SK-N-SH treated with all-trans-retinoic acid at 6 μM for 48 hours (cell line): ENCODE measurements around the gene SCYGR2.

ENCODE experiments used
- ATAC-seq: fragments of 200-7000 bp; cut with Tn5 transposase; 3 replicates; pipeline ENCODE4 v1.9.1; 2020; ENCODE audit warnings: mild to moderate bottlenecking, moderate library complexity
- ARNTL ChIP-seq: fragments of 450-650 bp; formaldehyde crosslinking; IDR thresholded peaks from 2 replicates; pipeline ENCODE4 v1.5.0; 2020; ENCODE audit warnings: low read depth, mild to moderate bottlenecking, moderate library complexity, borderline replicate concordance
- BACH2 ChIP-seq: fragments of 250-450 bp; sonication (Bioruptor Pico); IDR thresholded peaks from 2 replicates; pipeline ENCODE4 v1.9.0; 2021; ENCODE audit warnings: mild to moderate bottlenecking, borderline replicate concordance
- CSDC2 ChIP-seq: fragments of 250-450 bp; sonication (Bioruptor Pico); IDR thresholded peaks from 2 replicates; pipeline ENCODE4 v1.5.0; 2020; ENCODE audit warnings: mild to moderate bottlenecking, moderate library complexity
- ESRRG ChIP-seq: fragments of 250-450 bp; sonication (Bioruptor Pico); IDR thresholded peaks from 2 replicates; pipeline ENCODE4 v1.6.1; 2021; ENCODE audit warnings: mild to moderate bottlenecking
- GLIS3 ChIP-seq: fragments of 250-450 bp; sonication (Bioruptor Pico); IDR thresholded peaks from 2 replicates; pipeline ENCODE4 v1.5.0; 2020; ENCODE audit warnings: mild to moderate bottlenecking, moderate library complexity
- ISL1 ChIP-seq: fragments of 250-450 bp; sonication (Bioruptor Pico); IDR thresholded peaks from 2 replicates; pipeline ENCODE4 v2.1.2; 2022; ENCODE audit warnings: mild to moderate bottlenecking, moderate library complexity
- OSR1 ChIP-seq: fragments of 250-450 bp; sonication (Bioruptor Pico); IDR thresholded peaks from 2 replicates; pipeline ENCODE4 v1.8.0; 2022; ENCODE audit warnings: moderate library complexity, mild to moderate bottlenecking, inconsistent platforms
- PPARA ChIP-seq: fragments of 250-450 bp; sonication (Bioruptor Pico); IDR thresholded peaks from 2 replicates; pipeline ENCODE4 v1.5.0; 2020; ENCODE audit warnings: mild to moderate bottlenecking, borderline replicate concordance
- RARB ChIP-seq: fragments of 250-450 bp; sonication (Bioruptor Pico); IDR thresholded peaks from 2 replicates; pipeline ENCODE4 v1.8.0; 2021; ENCODE audit warnings: mild to moderate bottlenecking, moderate library complexity
- SNAI2 ChIP-seq: fragments of 250-450 bp; sonication (Bioruptor Pico); IDR thresholded peaks from 2 replicates; pipeline ENCODE4 v1.5.0; 2020; ENCODE audit warnings: mild to moderate bottlenecking, moderate library complexity
- TCF4 ChIP-seq: fragments of 250-450 bp; sonication (Bioruptor Pico); IDR thresholded peaks from 2 replicates; pipeline ENCODE4 v1.8.0; 2021; ENCODE audit warnings: mild to moderate bottlenecking, moderate library complexity, borderline replicate concordance
- TOX ChIP-seq: fragments of 250-450 bp; sonication (Bioruptor Pico); IDR thresholded peaks from 2 replicates; pipeline ENCODE4 v1.8.0; 2021; ENCODE audit warnings: mild to moderate bottlenecking, moderate library complexity, borderline replicate concordance
- ZC3H10 ChIP-seq: fragments of 250-450 bp; sonication (Bioruptor Pico); IDR thresholded peaks from 2 replicates; pipeline ENCODE4 v1.5.1; 2021; ENCODE audit warnings: mild to moderate bottlenecking, moderate library complexity
- ZFP3 ChIP-seq: fragments of 250-450 bp; sonication (Bioruptor Pico); IDR thresholded peaks from 2 replicates; pipeline ENCODE4 v1.5.0; 2020; ENCODE audit warnings: mild to moderate bottlenecking, moderate library complexity
- ZFP30 ChIP-seq: fragments of 450-650 bp; formaldehyde crosslinking; IDR thresholded peaks from 2 replicates; pipeline ENCODE4 v1.5.0; 2022; ENCODE audit warnings: mild to moderate bottlenecking, moderate library complexity
- ZNF70 ChIP-seq: fragments of 450-650 bp; formaldehyde crosslinking; IDR thresholded peaks from 2 replicates; pipeline ENCODE4 v1.5.0; 2020; ENCODE audit warnings: mild to moderate bottlenecking, moderate library complexity
- ZNF8 ChIP-seq: fragments of 450-650 bp; formaldehyde crosslinking; IDR thresholded peaks from 2 replicates; pipeline ENCODE4 v1.5.0; 2020; ENCODE audit warnings: mild to moderate bottlenecking, moderate library complexity
- TF ChIP-seq, protein P1 (sequence below): fragments of 250-450 bp; sonication (Bioruptor Pico); IDR thresholded peaks from 2 replicates; pipeline ENCODE4 v1.8.0; 2021; ENCODE audit warnings: low read depth, mild to moderate bottlenecking, moderate library complexity, borderline replicate concordance
- TF ChIP-seq, protein P2 (sequence below): fragments of 250-450 bp; sonication (Bioruptor Pico); IDR thresholded peaks from 2 replicates; pipeline ENCODE4 v1.8.0; 2020; ENCODE audit warnings: mild to moderate bottlenecking, moderate library complexity, borderline replicate concordance
- TF ChIP-seq, protein P3 (sequence below): fragments of 250-450 bp; sonication (Bioruptor Pico); IDR thresholded peaks from 2 replicates; pipeline ENCODE4 v1.5.1; 2020; ENCODE audit warnings: low read depth, mild to moderate bottlenecking, moderate library complexity
- TF ChIP-seq, protein P4 (sequence below): fragments of 250-450 bp; sonication (Bioruptor Pico); IDR thresholded peaks from 2 replicates; pipeline ENCODE4 v1.5.1; 2021; ENCODE audit warnings: mild to moderate bottlenecking, moderate library complexity
- TF ChIP-seq, protein P5 (sequence below): fragments of 250-450 bp; sonication (Bioruptor Pico); IDR thresholded peaks from 2 replicates; pipeline ENCODE4 v1.5.0; 2020; ENCODE audit warnings: mild to moderate bottlenecking, moderate library complexity

Gene SCYGR2

DNA sequence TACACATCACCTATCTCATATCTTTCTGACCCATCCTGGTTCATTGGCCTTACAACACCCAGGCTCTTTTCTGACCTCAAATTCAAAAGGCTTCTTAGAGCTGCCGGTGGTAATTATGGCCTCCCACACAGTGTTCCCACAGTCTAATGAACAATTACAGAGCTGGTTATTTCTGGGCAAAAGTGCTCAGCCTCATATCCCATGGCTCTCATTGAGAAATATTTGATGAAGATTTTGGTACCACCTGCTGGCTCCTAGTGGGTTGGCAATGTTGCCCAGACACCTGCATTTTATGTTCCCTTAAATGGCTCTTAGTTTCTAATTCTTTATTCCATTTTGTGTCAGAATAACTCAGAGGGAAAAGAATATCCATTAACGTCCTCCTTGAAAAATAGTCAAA lies 20.1 kb upstream of the SCYGR2 start (continued):
- TF ChIP-seq BACH2 (no peak), ESRRG (CRISPR knock-in tag) (no peak), TCF4 (CRISPR knock-in tag) (no peak), ZNF70 (CRISPR knock-in tag) (no peak), SNAI2 (CRISPR knock-in tag) (no peak), ZC3H10 (CRISPR knock-in tag) (no peak), PPARA (no peak), CSDC2 (CRISPR knock-in tag) (no peak), ZNF8 (no peak), ISL1 (CRISPR knock-in tag) (no peak)
- TF ChIP-seq, protein P1, sequence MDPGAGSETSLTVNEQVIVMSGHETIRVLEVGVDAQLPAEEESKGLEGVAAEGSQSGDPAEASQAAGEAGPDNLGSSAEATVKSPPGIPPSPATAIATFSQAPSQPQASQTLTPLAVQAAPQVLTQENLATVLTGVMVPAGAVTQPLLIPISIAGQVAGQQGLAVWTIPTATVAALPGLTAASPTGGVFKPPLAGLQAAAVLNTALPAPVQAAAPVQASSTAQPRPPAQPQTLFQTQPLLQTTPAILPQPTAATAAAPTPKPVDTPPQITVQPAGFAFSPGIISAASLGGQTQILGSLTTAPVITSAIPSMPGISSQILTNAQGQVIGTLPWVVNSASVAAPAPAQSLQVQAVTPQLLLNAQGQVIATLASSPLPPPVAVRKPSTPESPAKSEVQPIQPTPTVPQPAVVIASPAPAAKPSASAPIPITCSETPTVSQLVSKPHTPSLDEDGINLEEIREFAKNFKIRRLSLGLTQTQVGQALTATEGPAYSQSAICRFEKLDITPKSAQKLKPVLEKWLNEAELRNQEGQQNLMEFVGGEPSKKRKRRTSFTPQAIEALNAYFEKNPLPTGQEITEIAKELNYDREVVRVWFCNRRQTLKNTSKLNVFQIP (CRISPR knock-in tag) = no peak
- TF ChIP-seq, protein P2, sequence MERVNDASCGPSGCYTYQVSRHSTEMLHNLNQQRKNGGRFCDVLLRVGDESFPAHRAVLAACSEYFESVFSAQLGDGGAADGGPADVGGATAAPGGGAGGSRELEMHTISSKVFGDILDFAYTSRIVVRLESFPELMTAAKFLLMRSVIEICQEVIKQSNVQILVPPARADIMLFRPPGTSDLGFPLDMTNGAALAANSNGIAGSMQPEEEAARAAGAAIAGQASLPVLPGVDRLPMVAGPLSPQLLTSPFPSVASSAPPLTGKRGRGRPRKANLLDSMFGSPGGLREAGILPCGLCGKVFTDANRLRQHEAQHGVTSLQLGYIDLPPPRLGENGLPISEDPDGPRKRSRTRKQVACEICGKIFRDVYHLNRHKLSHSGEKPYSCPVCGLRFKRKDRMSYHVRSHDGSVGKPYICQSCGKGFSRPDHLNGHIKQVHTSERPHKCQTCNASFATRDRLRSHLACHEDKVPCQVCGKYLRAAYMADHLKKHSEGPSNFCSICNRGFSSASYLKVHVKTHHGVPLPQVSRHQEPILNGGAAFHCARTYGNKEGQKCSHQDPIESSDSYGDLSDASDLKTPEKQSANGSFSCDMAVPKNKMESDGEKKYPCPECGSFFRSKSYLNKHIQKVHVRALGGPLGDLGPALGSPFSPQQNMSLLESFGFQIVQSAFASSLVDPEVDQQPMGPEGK (CRISPR knock-in tag) = no peak

DNA sequence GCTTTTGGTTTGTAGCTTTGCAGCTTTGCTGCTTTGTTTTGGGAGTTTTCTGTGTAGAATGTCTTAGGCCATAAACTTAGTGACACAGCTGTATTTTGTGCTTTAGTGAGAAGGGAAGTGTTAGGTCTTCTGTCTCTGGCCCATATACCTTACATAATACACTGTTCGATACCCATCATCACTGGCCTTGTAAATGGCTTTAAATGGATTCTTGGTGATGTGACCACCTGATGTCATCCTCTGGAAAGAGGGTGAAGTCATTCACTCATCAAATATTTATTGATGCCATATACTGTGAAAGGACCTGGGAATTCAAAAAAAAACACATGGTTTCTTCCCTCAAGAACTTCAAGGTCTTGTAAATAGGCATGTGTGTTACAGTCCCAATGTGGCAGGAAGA lies 18.9 kb upstream of the SCYGR2 start:
- TF ChIP-seq ZC3H10 (CRISPR knock-in tag) = no peak
- no peak for TF ChIP-seq ESRRG (CRISPR knock-in tag)
- no peak for TF ChIP-seq SNAI2 (CRISPR knock-in tag)
- TF ChIP-seq BACH2 = no peak
- TF ChIP-seq, protein P3, sequence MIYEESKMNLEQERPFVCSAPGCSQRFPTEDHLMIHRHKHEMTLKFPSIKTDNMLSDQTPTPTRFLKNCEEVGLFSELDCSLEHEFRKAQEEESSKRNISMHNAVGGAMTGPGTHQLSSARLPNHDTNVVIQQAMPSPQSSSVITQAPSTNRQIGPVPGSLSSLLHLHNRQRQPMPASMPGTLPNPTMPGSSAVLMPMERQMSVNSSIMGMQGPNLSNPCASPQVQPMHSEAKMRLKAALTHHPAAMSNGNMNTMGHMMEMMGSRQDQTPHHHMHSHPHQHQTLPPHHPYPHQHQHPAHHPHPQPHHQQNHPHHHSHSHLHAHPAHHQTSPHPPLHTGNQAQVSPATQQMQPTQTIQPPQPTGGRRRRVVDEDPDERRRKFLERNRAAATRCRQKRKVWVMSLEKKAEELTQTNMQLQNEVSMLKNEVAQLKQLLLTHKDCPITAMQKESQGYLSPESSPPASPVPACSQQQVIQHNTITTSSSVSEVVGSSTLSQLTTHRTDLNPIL (CRISPR knock-in tag) = no peak
- TF ChIP-seq, protein P4, sequence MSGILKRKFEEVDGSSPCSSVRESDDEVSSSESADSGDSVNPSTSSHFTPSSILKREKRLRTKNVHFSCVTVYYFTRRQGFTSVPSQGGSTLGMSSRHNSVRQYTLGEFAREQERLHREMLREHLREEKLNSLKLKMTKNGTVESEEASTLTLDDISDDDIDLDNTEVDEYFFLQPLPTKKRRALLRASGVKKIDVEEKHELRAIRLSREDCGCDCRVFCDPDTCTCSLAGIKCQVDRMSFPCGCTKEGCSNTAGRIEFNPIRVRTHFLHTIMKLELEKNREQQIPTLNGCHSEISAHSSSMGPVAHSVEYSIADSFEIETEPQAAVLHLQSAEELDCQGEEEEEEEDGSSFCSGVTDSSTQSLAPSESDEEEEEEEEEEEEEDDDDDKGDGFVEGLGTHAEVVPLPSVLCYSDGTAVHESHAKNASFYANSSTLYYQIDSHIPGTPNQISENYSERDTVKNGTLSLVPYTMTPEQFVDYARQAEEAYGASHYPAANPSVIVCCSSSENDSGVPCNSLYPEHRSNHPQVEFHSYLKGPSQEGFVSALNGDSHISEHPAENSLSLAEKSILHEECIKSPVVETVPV (CRISPR knock-in tag) = no peak
- TF ChIP-seq ZFP30 (CRISPR knock-in tag) = no peak
- TF ChIP-seq, protein P1 (CRISPR knock-in tag) = no peak
- no peak for TF ChIP-seq CSDC2 (CRISPR knock-in tag)
- TF ChIP-seq ZFP3 (CRISPR knock-in tag) = no peak
- TF ChIP-seq, protein P5, sequence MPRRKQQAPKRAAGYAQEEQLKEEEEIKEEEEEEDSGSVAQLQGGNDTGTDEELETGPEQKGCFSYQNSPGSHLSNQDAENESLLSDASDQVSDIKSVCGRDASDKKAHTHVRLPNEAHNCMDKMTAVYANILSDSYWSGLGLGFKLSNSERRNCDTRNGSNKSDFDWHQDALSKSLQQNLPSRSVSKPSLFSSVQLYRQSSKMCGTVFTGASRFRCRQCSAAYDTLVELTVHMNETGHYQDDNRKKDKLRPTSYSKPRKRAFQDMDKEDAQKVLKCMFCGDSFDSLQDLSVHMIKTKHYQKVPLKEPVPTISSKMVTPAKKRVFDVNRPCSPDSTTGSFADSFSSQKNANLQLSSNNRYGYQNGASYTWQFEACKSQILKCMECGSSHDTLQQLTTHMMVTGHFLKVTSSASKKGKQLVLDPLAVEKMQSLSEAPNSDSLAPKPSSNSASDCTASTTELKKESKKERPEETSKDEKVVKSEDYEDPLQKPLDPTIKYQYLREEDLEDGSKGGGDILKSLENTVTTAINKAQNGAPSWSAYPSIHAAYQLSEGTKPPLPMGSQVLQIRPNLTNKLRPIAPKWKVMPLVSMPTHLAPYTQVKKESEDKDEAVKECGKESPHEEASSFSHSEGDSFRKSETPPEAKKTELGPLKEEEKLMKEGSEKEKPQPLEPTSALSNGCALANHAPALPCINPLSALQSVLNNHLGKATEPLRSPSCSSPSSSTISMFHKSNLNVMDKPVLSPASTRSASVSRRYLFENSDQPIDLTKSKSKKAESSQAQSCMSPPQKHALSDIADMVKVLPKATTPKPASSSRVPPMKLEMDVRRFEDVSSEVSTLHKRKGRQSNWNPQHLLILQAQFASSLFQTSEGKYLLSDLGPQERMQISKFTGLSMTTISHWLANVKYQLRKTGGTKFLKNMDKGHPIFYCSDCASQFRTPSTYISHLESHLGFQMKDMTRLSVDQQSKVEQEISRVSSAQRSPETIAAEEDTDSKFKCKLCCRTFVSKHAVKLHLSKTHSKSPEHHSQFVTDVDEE (CRISPR knock-in tag) = no peak
- TF ChIP-seq ZNF8 = no peak
- TF ChIP-seq GLIS3 (CRISPR knock-in tag) = no peak
- no peak for TF ChIP-seq ARNTL (CRISPR knock-in tag)
- no peak for TF ChIP-seq TCF4 (CRISPR knock-in tag)

DNA sequence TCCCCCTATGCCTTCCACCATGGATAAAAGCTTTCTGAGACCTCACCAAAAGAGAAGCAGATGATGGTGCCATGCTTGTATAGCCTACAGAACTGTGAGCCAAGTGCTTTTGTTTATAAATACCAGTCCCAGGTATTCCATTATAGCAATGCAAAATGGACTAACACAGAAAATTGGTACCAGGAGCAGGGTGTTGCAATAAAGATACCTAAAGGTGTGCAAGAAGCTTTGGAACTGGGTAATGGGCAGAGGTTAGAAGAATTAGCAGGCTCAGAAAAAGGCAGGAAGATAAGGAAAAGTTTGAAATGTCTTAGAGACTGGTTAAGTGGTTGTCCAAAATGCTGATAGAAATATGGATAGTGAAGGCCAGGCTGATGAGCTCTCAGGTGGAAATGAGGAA lies 16.3 kb upstream of the SCYGR2 start:
- ATAC-seq = no peak
- TF ChIP-seq SNAI2 (CRISPR knock-in tag) = no peak
- TF ChIP-seq TCF4 (CRISPR knock-in tag) = no peak
- TF ChIP-seq ESRRG (CRISPR knock-in tag) = no peak
- TF ChIP-seq RARB (CRISPR knock-in tag) = no peak
- TF ChIP-seq ZNF8 = no peak
- no peak for TF ChIP-seq OSR1 (CRISPR knock-in tag)
- TF ChIP-seq TOX (CRISPR knock-in tag) = no peak
- TF ChIP-seq, protein P1 (CRISPR knock-in tag) = no peak
- TF ChIP-seq CSDC2 (CRISPR knock-in tag) = no peak
- TF ChIP-seq ARNTL (CRISPR knock-in tag) = no peak
- TF ChIP-seq, protein P4 (CRISPR knock-in tag) = no peak

More for the DNA sequence above, 18.9 kb upstream of the SCYGR2 start:
- ATAC-seq = no peak
